OCI-LY1 (cell line): ENCODE measurements around the gene MACF1.
"Not testable (repeated sequence)": the region's sequence is repeated elsewhere in the genome, so short reads cannot be mapped to it uniquely, and the experiment has no call there.

Experiments
- H2AFZ ChIP-seq: fragments of 200-600 bp; sonication (generic), shearing (Covaris generic); 2 replicates; pipeline ENCODE4 v1.6.0; 2014; ENCODE audit warnings: antibody characterized with exemption, mild to moderate bottlenecking, low read length
- H3F3A ChIP-seq: fragments of 200-600 bp; sonication (generic), shearing (Covaris generic); 2 replicates; pipeline ENCODE4 v1.6.0; 2014; ENCODE audit warnings: mild to moderate bottlenecking, antibody characterized with exemption, low read length, moderate library complexity; ENCODE audit not compliant: insufficient read depth
- H3K27ac ChIP-seq: fragments of 200-600 bp; sonication (generic); 2 replicates; pipeline ENCODE4 v1.5.1; 2014; ENCODE audit warnings: low read length, mixed run types, mild to moderate bottlenecking, low read depth; ENCODE audit not compliant: poor library complexity, severe bottlenecking
- H3K27me3 ChIP-seq: fragments of 200-600 bp; sonication (generic); 2 replicates; pipeline ENCODE4 v1.6.0; 2014; ENCODE audit warnings: antibody characterized with exemption, mild to moderate bottlenecking, low read length, moderate library complexity; ENCODE audit not compliant: insufficient read depth
- H3K36me3 ChIP-seq: fragments of 200-600 bp; sonication (generic); 2 replicates; pipeline ENCODE4 v1.6.1; 2014; ENCODE audit warnings: mild to moderate bottlenecking, antibody characterized with exemption, low read length, moderate library complexity, mixed read lengths; ENCODE audit not compliant: insufficient read depth
- H3K4me1 ChIP-seq: fragments of 200-600 bp; sonication (generic); 2 replicates; pipeline ENCODE4 v1.5.1; 2014; ENCODE audit warnings: mild to moderate bottlenecking, low read length, moderate library complexity; ENCODE audit not compliant: insufficient read depth, severe bottlenecking
- H3K4me2 ChIP-seq: fragments of 200-600 bp; sonication (generic), shearing (Covaris generic); 2 replicates; pipeline ENCODE4 v1.6.1; 2014; ENCODE audit warnings: low read length
- H3K4me3 ChIP-seq: fragments of 200-600 bp; sonication (generic); 2 replicates; pipeline ENCODE4 v1.5.1; 2014; ENCODE audit warnings: low read length, low read depth, mild to moderate bottlenecking, mixed read lengths; ENCODE audit not compliant: poor library complexity, severe bottlenecking
- H3K79me2 ChIP-seq: fragments of 200-600 bp; shearing (Covaris generic); 2 replicates; pipeline ENCODE4 v1.6.1; 2016; ENCODE audit warnings: mixed run types, low read length, mixed read lengths; ENCODE audit not compliant: insufficient read depth
- H3K9ac ChIP-seq: fragments of 200-600 bp; sonication (generic), shearing (Covaris generic); 2 replicates; pipeline ENCODE4 v1.6.1; 2014; ENCODE audit warnings: mild to moderate bottlenecking, low read length, mixed read lengths
- H3K9me2 ChIP-seq: fragments of 200-600 bp; sonication (generic), shearing (Covaris generic); 2 replicates; pipeline ENCODE4 v1.6.1; 2014; ENCODE audit warnings: low read depth, mild to moderate bottlenecking, low read length, mixed read lengths
- H3K9me3 ChIP-seq: fragments of 200-600 bp; shearing (Covaris generic); 2 replicates; pipeline ENCODE4 v1.6.1; 2014; ENCODE audit warnings: low read length, mixed read lengths
- H4K20me1 ChIP-seq: fragments of 200-600 bp; sonication (generic), shearing (Covaris generic); 2 replicates; pipeline ENCODE4 v1.6.0; 2016; ENCODE audit warnings: mild to moderate bottlenecking, low read length; ENCODE audit not compliant: insufficient read depth
- EZH2 ChIP-seq: fragments of 200-600 bp; sonication (generic), shearing (Covaris generic); IDR thresholded peaks from 2 replicates; pipeline ENCODE4 v1.8.0; 2017; ENCODE audit warnings: borderline replicate concordance, mixed run types, mild to moderate bottlenecking, antibody characterized with exemption, low read length, moderate library complexity, mixed read lengths
- TF ChIP-seq, protein P1 (sequence below): fragments of 200-600 bp; sonication (generic), shearing (Covaris generic); IDR thresholded peaks from 2 replicates; pipeline ENCODE4 v1.5.1; 2017; ENCODE audit warnings: mild to moderate bottlenecking, antibody characterized with exemption, low read length, moderate library complexity, mixed read lengths

The MACF1 gene

DNA sequence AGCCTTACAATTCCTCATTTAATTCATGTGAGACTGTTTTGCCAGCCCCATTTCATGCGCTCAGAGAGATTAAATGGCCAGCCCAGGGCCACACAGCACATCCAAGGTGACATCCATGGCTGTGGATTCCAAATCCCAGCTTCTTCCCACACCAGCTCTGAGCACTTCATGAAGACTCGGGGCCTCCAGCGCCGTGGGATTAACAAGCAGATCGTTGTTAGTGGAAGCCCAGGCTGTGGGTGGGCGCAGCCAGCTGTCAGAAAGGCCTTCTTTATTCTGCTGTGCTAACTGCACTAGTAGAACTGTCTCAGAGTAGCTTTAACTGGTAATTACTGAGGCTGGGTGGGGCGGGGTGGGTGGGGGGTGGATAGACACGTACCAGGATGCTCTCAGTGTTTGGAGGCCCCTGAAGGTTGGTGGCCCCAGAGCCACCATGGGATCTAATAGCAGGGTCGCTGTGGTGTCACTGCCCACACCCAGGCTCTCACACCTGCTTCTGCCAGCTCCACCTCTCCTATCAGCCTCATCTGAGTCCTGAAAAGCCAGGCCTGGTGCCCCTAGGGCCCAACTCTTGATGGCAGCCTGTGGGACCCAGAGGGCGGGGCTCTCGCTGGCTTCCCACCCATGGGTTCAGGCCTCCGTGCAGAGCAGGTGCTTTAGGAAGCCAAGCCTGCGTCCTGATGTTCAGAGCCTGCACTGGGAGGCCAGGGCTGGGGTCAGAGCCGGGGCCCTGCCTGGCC, 290.3 kb downstream of the MACF1 start:
- 0 out of 2 replicates have a peak, but pooled peaks cover 6% of the 10 kb centered on the region for H3K27me3 ChIP-seq
- H3K4me3 ChIP-seq = no peak overlapping the region
- H3K4me2 ChIP-seq = no peak overlapping the region
- no peaks in the 10 kb centered on the region for H3F3A ChIP-seq
- no peaks in the 10 kb centered on the region for H3K79me2 ChIP-seq
- H3K27ac ChIP-seq = no peak overlapping the region
- H3K9ac ChIP-seq = no peak overlapping the region
- no peaks in the 10 kb centered on the region for H4K20me1 ChIP-seq
- no peaks in the 10 kb centered on the region for H3K36me3 ChIP-seq
- no peak overlapping the region for H2AFZ ChIP-seq
- peaks cover 11% of the 10 kb centered on the region for H3K4me1 ChIP-seq
- no peaks in the 10 kb centered on the region for H3K9me2 ChIP-seq
- H3K9me3 ChIP-seq = no peaks in the 10 kb centered on the region
- no peak for TF ChIP-seq EZH2
- TF ChIP-seq, protein P1, sequence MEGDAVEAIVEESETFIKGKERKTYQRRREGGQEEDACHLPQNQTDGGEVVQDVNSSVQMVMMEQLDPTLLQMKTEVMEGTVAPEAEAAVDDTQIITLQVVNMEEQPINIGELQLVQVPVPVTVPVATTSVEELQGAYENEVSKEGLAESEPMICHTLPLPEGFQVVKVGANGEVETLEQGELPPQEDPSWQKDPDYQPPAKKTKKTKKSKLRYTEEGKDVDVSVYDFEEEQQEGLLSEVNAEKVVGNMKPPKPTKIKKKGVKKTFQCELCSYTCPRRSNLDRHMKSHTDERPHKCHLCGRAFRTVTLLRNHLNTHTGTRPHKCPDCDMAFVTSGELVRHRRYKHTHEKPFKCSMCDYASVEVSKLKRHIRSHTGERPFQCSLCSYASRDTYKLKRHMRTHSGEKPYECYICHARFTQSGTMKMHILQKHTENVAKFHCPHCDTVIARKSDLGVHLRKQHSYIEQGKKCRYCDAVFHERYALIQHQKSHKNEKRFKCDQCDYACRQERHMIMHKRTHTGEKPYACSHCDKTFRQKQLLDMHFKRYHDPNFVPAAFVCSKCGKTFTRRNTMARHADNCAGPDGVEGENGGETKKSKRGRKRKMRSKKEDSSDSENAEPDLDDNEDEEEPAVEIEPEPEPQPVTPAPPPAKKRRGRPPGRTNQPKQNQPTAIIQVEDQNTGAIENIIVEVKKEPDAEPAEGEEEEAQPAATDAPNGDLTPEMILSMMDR = no peak

DNA sequence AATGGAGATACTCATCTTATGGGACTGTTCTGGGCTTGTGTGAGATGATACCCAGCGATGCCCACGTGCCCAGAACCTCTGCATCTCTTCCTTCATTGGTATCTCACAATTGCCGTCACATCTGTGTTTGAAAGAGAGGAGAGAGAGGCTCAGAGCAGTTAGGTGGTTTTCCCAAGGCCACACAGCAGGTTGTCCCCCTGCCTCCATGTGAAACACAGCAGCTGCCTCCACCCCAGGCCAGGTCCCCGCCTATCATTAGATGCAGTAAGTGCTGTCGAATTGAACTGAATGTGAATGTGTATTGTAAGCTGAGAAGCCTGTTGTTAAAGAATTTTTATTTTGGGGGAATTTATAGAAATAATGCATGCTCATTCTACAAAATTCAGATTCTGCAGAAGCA, 292.0 kb downstream of the MACF1 start:
- H3K4me1 ChIP-seq, H3K79me2 ChIP-seq, H3K27me3 ChIP-seq, H3F3A ChIP-seq, H3K27ac ChIP-seq, H2AFZ ChIP-seq, H3K4me2 ChIP-seq, H3K9me3 ChIP-seq, H3K36me3 ChIP-seq, H3K9me2 ChIP-seq, H3K9ac ChIP-seq, H4K20me1 ChIP-seq, H3K4me3 ChIP-seq: not testable (repeated sequence)

DNA sequence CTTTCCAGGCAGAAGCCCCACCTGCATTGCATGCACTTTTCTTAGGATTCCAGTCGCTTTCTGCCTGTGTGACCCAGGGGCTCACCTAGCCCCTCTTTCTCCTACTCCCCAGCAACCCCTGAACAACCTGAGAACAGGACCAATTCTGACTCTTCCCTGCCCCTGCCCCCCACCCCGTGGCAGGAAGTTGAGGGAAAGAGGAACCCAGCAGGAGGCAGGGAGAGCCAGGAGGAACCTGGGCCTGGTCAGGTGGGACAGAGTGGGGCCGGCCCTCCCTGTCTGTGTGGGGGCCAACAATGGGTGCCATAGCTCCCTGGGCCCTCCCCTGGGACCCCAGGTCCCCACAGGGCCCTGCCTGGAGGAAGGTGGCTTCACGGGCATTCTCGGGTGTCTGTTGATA, 293.1 kb downstream of the MACF1 start:
- H3K4me2 ChIP-seq = no peak overlapping the region
- H3K27me3 ChIP-seq = 0 out of 2 replicates have a peak, but pooled peaks cover 6% of the 10 kb centered on the region
- no peak overlapping the region for H2AFZ ChIP-seq

DNA sequence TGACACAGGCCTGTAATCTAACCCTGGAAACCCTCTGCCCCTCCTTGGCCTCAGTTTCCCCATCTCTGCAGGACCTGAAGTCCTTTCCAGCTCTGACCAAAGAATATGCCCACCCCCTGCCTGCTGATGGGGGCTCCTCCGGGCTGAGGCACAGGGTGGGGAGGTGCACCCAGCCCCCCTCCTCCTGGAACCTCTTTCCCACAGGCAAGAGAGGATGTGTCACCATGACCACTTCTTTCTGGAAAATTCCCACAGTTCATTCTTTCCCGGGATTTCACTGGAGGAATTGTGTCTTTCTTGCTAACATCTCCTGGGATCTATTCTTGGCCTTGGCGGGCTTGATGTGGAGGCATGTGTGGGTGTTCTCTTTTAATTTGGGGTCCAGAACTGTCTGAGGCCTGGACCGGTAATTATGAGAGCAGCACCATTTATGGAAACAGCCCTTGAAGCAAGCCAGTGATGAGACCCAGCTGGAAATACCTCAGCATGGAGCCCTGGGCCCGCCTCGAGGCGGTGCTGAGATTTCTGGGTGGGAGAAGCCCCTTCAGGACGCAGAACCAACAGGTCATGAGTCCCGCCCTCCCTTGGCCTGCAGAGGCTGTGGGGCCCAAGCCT, 293.7 kb downstream of the MACF1 start:
- H3K36me3 ChIP-seq, H3K9me3 ChIP-seq, H3K4me3 ChIP-seq, H3K9me2 ChIP-seq, H3K4me1 ChIP-seq, H3K27ac ChIP-seq, H3K4me2 ChIP-seq, H2AFZ ChIP-seq, H3F3A ChIP-seq, H3K27me3 ChIP-seq, H3K9ac ChIP-seq, H3K79me2 ChIP-seq, H4K20me1 ChIP-seq: not testable (repeated sequence)

More for the DNA sequence above, 293.1 kb downstream of the MACF1 start:
- TF ChIP-seq, protein P1 = no peak
- TF ChIP-seq EZH2 = no peak
- Histone ChIP-seq H3K9ac (no peak overlapping the region), H3K4me3 (no peak overlapping the region), H3K79me2 (no peaks in the 10 kb centered on the region), H3K36me3 (no peaks in the 10 kb centered on the region), H3K4me1 (no peaks in the 10 kb centered on the region), H4K20me1 (no peaks in the 10 kb centered on the region), H3F3A (no peaks in the 10 kb centered on the region), H3K27ac (no peak overlapping the region), H3K9me3 (no peaks in the 10 kb centered on the region), H3K9me2 (no peaks in the 10 kb centered on the region)

DNA sequence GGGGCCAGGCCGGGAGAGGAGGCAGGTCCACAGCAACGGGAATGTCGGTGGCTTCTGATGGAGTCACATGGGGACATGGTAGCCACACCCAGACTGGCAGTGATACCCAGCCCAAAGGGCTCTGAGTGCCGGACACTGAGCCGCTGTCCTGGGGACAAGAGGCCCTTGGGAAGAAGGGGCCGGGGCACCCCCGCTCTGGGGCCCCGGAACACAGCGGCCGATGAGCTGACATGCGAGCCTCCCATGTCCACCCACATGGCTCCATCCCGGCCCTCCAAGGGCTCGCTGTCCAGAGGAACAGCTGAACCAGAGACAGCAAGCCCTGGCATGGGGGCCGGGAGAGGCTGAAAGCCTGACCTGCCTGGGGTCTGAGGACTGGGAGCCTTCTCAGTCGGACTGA, 294.3 kb downstream of the MACF1 start:
- not testable (repeated sequence) for H3K36me3 ChIP-seq, H3K27ac ChIP-seq, H3F3A ChIP-seq, H3K79me2 ChIP-seq, H3K4me2 ChIP-seq, H3K4me1 ChIP-seq, H3K27me3 ChIP-seq, H3K4me3 ChIP-seq, H3K9ac ChIP-seq, H3K9me3 ChIP-seq, H2AFZ ChIP-seq, H3K9me2 ChIP-seq, H4K20me1 ChIP-seq
